IPS-NIHi11 (cell line): ENCODE results near the gene MEI1.

Experiments
- DNase-seq: peaks from one replicate; pipeline ENCODE4 v3.0.0; 2012; ENCODE audit warnings: mixed read lengths, low spot score

Gene MEI1

DNA sequence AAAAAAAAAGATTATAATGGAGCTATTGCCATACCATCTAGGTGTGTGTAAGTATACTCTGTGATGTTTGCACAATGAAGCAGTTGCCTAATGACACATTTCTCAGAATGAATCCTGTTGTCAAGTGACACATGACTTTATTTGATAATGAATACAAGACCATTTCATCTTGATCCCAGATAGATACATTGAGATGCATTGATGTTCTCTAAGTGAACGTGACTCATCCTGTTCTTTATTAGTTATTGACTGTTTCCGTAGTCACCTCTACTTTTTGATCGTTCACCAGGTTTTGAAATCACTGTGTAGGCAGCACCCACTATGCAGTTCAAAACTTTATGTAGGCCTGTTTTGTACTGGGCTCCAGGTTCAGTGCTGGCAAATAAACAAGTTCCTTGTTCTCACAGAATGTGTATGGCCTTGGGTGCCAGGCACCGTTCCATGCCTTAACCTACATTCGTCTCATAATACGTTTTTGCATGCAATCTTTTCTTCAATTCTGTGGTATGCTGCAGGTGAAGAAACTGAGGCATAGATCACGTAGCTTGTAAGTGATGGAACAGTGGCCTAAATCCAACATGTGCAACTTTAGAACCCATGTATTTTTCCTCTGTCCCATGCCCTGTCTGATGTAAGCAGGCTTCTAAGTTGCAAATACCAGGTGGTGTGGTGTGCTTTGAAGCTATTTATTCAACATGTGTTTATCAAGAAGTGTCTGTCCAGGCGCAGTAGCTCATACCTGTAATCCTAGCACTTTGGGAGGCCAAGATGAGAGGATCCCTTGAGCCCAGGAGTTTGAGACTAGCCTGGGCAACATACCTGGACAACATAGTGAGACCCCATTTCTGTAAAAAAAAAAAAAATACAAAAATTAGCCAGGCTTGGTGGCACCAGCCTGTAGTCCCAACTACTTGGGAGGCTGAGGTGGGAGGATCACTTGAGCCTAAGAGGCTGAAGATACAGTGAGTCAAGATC lies 144.0 kb downstream of the MEI1 start:
- no peak for DNase-seq

DNA sequence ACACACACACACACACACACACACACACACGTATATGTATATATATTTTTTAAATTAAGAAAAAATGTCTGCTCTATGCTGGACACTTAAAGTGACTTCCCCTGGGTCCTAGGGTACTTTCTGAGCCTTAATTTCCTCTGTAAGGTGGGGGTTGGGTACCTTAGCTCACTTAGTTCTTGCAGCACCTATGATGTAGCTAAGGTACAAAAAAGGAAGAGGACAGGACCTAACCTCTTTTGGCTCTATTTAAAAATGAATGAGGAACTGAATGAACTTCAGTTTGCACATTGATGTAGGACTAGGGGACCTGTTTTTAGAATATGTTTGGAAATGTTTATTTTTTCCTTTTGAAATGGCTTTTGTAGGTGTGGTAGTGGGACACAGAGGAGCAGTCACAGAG lies 144.7 kb downstream of the MEI1 start:
- no peak for DNase-seq

DNA sequence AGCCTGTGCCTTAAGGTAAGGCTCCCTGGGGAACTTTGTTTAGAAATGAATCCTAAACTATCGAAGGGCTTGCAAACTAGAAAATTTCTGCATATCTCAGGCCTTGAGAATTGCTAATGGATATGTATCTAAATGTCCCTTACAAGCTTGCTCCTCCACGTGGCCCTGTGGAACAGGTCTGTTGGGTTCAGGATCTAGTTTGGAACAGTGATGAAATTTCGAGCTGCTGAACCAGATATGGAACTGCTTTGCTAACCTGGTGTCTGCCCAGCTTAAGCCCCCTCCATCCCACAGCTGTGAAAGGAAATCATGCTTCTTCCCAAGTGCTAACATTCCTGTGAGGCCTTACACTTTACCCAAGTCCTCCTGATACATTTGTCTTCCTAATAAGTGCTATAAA lies 145.2 kb downstream of the MEI1 start:
- no peak for DNase-seq

DNA sequence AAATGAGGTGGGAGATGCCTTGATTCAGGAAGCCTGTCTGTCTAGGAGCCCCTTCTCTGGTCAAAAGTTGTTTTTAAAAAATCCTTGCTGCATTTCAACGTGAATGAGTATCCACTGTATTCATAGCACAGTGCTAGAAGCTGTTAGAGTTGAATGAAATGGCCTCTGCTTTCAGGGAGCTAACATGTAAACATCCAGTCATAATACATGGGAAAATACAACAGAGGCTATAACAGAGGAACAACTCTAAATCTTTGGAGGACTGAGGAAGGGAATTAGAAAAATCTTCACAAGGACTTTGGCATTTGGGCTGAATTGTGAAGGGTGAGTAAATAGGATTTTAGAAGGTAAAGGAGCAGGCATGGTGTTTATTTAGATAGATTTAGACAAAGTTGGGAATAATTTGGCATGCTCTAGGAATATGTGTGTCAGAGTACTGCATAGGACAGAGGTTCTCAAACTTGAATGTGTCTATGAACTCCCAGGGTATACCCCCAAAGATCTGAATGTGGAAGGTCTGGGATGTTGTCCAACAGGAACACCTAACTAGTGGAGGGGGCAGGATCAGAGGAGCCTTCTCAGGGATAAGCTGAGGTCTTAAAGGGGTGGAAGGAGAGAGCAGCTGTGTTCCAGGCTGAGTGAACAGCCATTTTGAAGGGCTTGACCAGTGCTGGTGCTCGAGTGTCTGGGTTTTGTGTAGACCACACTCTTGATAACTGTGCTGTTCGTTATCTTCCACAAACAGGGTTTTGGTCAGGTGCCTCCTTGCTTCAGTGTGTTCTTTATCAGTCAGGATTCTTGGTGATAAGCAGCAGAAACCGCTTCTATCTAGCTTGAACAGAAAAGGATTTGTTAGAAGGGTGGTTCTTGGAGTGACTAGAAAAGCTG lies 146.3 kb downstream of the MEI1 start:
- no peak for DNase-seq

DNA sequence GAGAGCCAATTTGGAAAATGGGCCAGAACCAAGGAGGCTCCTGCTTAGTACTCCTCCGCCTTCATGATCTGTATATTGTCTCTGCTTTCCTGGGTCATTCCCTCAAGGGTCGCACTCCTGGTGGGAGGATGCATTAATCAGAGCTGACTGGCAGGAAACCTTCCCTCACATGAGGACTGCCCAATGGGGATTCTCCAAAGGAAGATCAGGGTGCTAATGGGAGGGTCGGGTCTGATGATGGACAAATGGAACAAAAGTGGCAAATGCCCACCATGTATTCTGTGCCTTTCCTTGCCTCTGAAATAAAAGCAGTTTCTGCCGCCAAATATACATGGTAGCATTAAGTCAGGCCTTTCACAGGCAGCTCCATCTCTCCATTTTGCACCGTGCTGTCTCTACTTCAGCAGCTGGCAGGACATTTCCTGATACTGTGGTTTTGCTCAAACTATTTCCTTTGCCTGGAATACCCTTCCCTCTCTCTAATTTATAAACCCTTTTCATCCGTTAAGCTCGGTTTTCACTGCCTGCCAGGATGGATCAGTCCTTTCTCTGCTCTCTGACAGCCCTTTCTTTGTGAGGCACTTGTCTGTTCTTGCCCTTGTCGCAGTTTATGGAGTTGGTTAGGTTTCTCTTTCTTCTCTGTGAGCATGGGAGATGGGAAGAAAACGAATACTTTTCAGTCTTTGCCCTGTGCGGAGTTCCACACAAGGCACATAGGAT lies 147.1 kb downstream of the MEI1 start:
- no peak for DNase-seq

DNA sequence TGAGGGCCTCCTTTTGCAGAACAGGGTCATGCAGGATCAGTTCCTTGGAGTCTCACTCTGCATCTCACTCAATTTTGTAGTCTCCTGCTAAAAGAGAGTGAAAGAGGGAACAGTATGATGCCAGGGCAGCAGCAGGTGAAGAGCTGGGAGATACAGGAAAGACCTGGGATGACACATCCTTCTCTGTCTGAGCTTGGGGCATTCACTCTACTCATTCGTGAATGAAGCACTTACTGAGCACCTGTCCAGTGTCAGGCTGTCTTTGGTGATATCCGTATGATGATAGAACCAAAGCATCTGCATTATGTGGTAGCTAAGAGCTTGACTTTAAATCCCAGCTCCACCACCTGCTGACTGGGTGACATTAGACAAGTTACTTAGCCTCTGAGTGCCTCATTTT lies 148.0 kb downstream of the MEI1 start:
- DNase-seq = no peak

DNA sequence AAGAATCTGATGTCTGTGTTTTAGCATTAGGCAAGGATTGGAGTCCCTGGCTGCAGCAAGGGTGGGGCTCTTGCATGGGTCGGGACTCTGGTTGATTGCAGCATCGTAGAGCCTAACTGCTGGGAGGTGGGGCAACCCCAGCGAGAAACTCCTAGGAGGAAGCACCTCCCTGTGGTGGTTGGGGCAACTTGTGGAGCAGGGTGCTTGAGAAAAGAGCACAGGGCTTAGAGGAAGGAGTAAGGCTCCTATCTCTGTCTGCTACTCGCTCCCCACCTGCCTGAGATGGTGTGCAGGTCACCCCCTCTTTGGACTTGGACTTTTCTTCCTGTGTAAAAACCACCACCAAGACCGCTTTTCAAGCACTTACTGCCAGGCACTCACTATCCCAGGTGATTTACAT lies 149.2 kb downstream of the MEI1 start:
- DNase-seq = no peak
